ENCODE data around the gene KRTAP5-6.

Gene KRTAP5-6

GRCh38 chr11:1693327-1694063 is 3.5 kb upstream of the KRTAP5-6 start (continued):
- TF ChIP-seq, protein P1, sequence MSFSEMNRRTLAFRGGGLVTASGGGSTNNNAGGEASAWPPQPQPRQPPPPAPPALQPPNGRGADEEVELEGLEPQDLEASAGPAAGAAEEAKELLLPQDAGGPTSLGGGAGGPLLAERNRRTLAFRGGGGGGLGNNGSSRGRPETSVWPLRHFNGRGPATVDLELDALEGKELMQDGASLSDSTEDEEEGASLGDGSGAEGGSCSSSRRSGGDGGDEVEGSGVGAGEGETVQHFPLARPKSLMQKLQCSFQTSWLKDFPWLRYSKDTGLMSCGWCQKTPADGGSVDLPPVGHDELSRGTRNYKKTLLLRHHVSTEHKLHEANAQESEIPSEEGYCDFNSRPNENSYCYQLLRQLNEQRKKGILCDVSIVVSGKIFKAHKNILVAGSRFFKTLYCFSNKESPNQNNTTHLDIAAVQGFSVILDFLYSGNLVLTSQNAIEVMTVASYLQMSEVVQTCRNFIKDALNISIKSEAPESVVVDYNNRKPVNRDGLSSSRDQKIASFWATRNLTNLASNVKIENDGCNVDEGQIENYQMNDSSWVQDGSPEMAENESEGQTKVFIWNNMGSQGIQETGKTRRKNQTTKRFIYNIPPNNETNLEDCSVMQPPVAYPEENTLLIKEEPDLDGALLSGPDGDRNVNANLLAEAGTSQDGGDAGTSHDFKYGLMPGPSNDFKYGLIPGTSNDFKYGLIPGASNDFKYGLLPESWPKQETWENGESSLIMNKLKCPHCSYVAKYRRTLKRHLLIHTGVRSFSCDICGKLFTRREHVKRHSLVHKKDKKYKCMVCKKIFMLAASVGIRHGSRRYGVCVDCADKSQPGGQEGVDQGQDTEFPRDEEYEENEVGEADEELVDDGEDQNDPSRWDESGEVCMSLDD (tag by site-specific recombination; IDR thresholded peaks at IDR 0.05), result peak; percentile 59; the same call in 1 of the 2 replicates
- TF ChIP-seq ZNF366 (tag by site-specific recombination; conservative IDR thresholded peaks at IDR 0.05) (no peak), ZBTB21 (tag by site-specific recombination; IDR thresholded peaks at IDR 0.05) (no peak), ZNF2 (tag by site-specific recombination; IDR thresholded peaks at IDR 0.05) (peak; percentile 33; the same call in 1 of the 2 replicates), ZNF280D (tag by site-specific recombination; IDR thresholded peaks at IDR 0.05) (no peak), CTCF (tag by site-specific recombination; IDR thresholded peaks at IDR 0.05) (peak; percentile 70), ZNF24 (tag by site-specific recombination; IDR thresholded peaks at IDR 0.05) (no peak), ZNF16 (tag by site-specific recombination; IDR thresholded peaks at IDR 0.05; ENCODE audit: low read depth) (no peak), ZNF146 (tag by site-specific recombination; IDR thresholded peaks at IDR 0.05) (no peak), ZNF701 (tag by site-specific recombination; IDR thresholded peaks at IDR 0.05) (no peak), ZSCAN30 (tag by site-specific recombination; IDR thresholded peaks at IDR 0.05) (peak; percentile 39; the same call in 1 of the 2 replicates), TSHZ1 (tag by site-specific recombination; IDR thresholded peaks at IDR 0.05; ENCODE audit: borderline replicate concordance) (no peak), ZNF600 (tag by site-specific recombination; IDR thresholded peaks at IDR 0.05) (no peak), ZNF280C (tag by site-specific recombination; IDR thresholded peaks at IDR 0.05) (no peak), KLF1 (tag by site-specific recombination; IDR thresholded peaks at IDR 0.05) (no peak), ZNF423 (tag by site-specific recombination; IDR thresholded peaks at IDR 0.05) (0 out of 2 replicates have a peak, but pooled peaks have one; percentile 6), KLF8 (tag by site-specific recombination; IDR thresholded peaks at IDR 0.05) (0 out of 2 replicates have a peak, but pooled peaks have one; percentile 28), ZFP41 (tag by site-specific recombination; IDR thresholded peaks at IDR 0.05; ENCODE audit: borderline replicate concordance) (no peak), ZNF555 (tag by site-specific recombination; conservative IDR thresholded peaks at IDR 0.05) (no peak), ZNF426 (tag by site-specific recombination; IDR thresholded peaks at IDR 0.05) (no peak)
- TF ChIP-seq, protein P2, sequence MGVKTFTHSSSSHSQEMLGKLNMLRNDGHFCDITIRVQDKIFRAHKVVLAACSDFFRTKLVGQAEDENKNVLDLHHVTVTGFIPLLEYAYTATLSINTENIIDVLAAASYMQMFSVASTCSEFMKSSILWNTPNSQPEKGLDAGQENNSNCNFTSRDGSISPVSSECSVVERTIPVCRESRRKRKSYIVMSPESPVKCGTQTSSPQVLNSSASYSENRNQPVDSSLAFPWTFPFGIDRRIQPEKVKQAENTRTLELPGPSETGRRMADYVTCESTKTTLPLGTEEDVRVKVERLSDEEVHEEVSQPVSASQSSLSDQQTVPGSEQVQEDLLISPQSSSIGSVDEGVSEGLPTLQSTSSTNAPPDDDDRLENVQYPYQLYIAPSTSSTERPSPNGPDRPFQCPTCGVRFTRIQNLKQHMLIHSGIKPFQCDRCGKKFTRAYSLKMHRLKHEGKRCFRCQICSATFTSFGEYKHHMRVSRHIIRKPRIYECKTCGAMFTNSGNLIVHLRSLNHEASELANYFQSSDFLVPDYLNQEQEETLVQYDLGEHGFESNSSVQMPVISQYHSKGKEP (tag by site-specific recombination; IDR thresholded peaks at IDR 0.05), result no peak
- TF ChIP-seq, protein P3, sequence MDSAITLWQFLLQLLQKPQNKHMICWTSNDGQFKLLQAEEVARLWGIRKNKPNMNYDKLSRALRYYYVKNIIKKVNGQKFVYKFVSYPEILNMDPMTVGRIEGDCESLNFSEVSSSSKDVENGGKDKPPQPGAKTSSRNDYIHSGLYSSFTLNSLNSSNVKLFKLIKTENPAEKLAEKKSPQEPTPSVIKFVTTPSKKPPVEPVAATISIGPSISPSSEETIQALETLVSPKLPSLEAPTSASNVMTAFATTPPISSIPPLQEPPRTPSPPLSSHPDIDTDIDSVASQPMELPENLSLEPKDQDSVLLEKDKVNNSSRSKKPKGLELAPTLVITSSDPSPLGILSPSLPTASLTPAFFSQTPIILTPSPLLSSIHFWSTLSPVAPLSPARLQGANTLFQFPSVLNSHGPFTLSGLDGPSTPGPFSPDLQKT (IDR thresholded peaks at IDR 0.05; ENCODE audit: borderline replicate concordance, low read depth, low read length), result no peak
